ENCODE measurements around the gene PGBD5. TPM values are rescaled to one million over a fixed set of nuclear protein-coding genes. Genes with fewer than 3 reads are reported as not detected.

PGBD5 gene
- total and polyA plus RNA-seq, 2 of the 13 experiments (the other 11 are each of a cell fraction or from before 2014, with no cell fraction given): 0.04 to 0.13 TPM

DNA sequence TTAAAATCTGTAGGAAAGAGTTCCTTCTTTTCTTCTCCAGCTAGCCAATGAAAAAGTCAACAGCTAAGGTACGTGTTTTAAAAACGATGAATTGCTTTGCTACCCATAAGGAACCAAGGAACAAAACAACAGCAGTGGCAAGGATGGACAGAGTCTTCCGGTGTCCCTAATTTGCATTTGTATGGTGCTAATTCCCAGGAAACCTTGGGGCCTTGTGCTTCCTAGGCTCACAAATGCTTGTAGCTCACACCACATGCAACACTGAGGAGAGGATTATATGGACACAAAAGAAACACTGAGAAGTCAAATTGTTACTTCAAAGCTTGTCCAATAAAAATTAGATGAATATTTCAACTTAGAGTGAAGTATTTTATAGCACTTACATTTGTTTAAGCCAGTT is 1.8 kb upstream of the PGBD5 start:
- no peak for FAIRE-seq
- 0% methylated on average over 3 of the region's 3 CpGs for WGBS (ENCODE audit: low lambda C conversion rate)

More for the DNA sequence above, 1.8 kb upstream of the PGBD5 start:
- Histone ChIP-seq H3K4me1 (ENCODE audit: insufficient read depth, low read length) (no peaks in the 10 kb centered on the region), H3K9ac (ENCODE audit: insufficient read depth, low read depth, low read length) (no peak overlapping the region), H3K9me3 (ENCODE audit: low read length) (no peaks in the 10 kb centered on the region), H3K4me3 (replicated peaks in 1 of 3; ENCODE audit: insufficient read depth in 1 of 3, low read depth in 2 of 3, low read length in 3 of 3) (no peak overlapping the region), H3K4me2 (ENCODE audit: low read depth, low read length) (no peak overlapping the region), H3K27ac (ENCODE audit: extremely low read length, insufficient read depth, low read length) (no peak overlapping the region), H2AFZ (ENCODE audit: low read length) (no peak overlapping the region), H4K20me1 (ENCODE audit: insufficient read depth, low read length) (peaks cover 3% of the 10 kb centered on the region; the same call in 1 of the 2 replicates), H3K79me2 (ENCODE audit: insufficient read depth, low read length) (no peaks in the 10 kb centered on the region), H3K36me3 (replicated peaks in 1 of 2; ENCODE audit: control insufficient read depth in 1 of 2, insufficient read depth in 2 of 2, low read length in 2 of 2) (no peaks in the 10 kb centered on the region), H3K27me3 (ENCODE audit: control insufficient read depth in 1 of 2, insufficient read depth in 2 of 2, low read length in 2 of 2) (peaks cover 9 to 31% of the 10 kb centered on the region in 2 experiments; a peak in 4 of 5 replicates)
- in situ Hi-C loops (cut with HindIII; ENCODE audit: extremely low pct_ligation_motif_present, low pct_unique_long_range_greater_than_20kb) (no loop called here), intact Hi-C loops (cut with micrococcal nuclease; ENCODE audit: unreplicated experiment) (no loop called here)
- no peak for DNase-seq (ENCODE audit: low spot score)
- ATAC-seq: no peak
- ChIA-PET POLR2A (no interaction called here), CTCF (ENCODE audit: low intra/inter-chr PET ratio, low total read pairs) (no interaction called here)
- TF ChIP-seq, protein P1, sequence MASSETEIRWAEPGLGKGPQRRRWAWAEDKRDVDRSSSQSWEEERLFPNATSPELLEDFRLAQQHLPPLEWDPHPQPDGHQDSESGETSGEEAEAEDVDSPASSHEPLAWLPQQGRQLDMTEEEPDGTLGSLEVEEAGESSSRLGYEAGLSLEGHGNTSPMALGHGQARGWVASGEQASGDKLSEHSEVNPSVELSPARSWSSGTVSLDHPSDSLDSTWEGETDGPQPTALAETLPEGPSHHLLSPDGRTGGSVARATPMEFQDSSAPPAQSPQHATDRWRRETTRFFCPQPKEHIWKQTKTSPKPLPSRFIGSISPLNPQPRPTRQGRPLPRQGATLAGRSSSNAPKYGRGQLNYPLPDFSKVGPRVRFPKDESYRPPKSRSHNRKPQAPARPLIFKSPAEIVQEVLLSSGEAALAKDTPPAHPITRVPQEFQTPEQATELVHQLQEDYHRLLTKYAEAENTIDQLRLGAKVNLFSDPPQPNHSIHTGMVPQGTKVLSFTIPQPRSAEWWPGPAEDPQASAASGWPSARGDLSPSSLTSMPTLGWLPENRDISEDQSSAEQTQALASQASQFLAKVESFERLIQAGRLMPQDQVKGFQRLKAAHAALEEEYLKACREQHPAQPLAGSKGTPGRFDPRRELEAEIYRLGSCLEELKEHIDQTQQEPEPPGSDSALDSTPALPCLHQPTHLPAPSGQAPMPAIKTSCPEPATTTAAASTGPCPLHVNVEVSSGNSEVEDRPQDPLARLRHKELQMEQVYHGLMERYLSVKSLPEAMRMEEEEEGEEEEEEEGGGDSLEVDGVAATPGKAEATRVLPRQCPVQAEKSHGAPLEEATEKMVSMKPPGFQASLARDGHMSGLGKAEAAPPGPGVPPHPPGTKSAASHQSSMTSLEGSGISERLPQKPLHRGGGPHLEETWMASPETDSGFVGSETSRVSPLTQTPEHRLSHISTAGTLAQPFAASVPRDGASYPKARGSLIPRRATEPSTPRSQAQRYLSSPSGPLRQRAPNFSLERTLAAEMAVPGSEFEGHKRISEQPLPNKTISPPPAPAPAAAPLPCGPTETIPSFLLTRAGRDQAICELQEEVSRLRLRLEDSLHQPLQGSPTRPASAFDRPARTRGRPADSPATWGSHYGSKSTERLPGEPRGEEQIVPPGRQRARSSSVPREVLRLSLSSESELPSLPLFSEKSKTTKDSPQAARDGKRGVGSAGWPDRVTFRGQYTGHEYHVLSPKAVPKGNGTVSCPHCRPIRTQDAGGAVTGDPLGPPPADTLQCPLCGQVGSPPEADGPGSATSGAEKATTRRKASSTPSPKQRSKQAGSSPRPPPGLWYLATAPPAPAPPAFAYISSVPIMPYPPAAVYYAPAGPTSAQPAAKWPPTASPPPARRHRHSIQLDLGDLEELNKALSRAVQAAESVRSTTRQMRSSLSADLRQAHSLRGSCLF (CRISPR knock-in tag; IDR thresholded peaks at IDR 0.05; ENCODE audit: borderline replicate concordance): no peak
- no peak for TF ChIP-seq ZFP62 (CRISPR knock-in tag; IDR thresholded peaks at IDR 0.05)
- TF ChIP-seq, protein P2, sequence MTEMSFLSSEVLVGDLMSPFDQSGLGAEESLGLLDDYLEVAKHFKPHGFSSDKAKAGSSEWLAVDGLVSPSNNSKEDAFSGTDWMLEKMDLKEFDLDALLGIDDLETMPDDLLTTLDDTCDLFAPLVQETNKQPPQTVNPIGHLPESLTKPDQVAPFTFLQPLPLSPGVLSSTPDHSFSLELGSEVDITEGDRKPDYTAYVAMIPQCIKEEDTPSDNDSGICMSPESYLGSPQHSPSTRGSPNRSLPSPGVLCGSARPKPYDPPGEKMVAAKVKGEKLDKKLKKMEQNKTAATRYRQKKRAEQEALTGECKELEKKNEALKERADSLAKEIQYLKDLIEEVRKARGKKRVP (CRISPR knock-in tag; IDR thresholded peaks at IDR 0.05): no peak
- TF ChIP-seq CAMTA2 (CRISPR knock-in tag; IDR thresholded peaks at IDR 0.05; ENCODE audit: borderline replicate concordance): no peak
- TF ChIP-seq NR2F6 (IDR thresholded peaks at IDR 0.05): no peak
- TF ChIP-seq NR2F6 (CRISPR knock-in tag; IDR thresholded peaks at IDR 0.05): no peak
- TF ChIP-seq SATB2 (CRISPR knock-in tag; IDR thresholded peaks at IDR 0.05): no peak
- BruUV-seq (replicated peaks): no TSS peak
